ENCODE data around the gene SIRT6. TPM values are rescaled to one million over a fixed set of nuclear protein-coding genes. Genes with fewer than 3 reads are reported as not detected.

SIRT6 gene
- total and polyA plus RNA-seq, 9 of the 15 experiments (the other 6 are each of a cell fraction or from before 2014, with no cell fraction given), result 1.4 to 41.1 (median 10.2) TPM

DNA sequence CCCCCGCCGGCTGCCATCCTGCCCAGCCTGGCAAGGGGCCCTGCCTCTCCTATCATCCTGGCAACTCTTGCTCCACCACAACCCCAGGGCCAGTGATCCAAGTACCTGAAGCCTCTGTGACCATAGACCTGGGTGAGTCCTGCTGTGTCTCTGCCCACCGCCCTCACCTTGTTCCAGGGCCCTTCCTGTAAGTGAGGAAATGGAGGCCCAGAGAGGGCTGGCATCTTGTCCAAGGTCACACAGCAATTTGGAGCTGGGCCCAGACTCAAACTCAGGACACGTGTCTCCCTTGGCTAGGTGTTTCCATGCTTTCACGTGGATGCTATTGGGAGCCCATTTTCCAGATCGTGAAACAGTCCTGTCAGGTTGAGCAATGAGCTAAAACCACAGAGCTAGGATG lies 25.2 kb downstream of the SIRT6 start (continued):
- TF ChIP-seq, protein P1, sequence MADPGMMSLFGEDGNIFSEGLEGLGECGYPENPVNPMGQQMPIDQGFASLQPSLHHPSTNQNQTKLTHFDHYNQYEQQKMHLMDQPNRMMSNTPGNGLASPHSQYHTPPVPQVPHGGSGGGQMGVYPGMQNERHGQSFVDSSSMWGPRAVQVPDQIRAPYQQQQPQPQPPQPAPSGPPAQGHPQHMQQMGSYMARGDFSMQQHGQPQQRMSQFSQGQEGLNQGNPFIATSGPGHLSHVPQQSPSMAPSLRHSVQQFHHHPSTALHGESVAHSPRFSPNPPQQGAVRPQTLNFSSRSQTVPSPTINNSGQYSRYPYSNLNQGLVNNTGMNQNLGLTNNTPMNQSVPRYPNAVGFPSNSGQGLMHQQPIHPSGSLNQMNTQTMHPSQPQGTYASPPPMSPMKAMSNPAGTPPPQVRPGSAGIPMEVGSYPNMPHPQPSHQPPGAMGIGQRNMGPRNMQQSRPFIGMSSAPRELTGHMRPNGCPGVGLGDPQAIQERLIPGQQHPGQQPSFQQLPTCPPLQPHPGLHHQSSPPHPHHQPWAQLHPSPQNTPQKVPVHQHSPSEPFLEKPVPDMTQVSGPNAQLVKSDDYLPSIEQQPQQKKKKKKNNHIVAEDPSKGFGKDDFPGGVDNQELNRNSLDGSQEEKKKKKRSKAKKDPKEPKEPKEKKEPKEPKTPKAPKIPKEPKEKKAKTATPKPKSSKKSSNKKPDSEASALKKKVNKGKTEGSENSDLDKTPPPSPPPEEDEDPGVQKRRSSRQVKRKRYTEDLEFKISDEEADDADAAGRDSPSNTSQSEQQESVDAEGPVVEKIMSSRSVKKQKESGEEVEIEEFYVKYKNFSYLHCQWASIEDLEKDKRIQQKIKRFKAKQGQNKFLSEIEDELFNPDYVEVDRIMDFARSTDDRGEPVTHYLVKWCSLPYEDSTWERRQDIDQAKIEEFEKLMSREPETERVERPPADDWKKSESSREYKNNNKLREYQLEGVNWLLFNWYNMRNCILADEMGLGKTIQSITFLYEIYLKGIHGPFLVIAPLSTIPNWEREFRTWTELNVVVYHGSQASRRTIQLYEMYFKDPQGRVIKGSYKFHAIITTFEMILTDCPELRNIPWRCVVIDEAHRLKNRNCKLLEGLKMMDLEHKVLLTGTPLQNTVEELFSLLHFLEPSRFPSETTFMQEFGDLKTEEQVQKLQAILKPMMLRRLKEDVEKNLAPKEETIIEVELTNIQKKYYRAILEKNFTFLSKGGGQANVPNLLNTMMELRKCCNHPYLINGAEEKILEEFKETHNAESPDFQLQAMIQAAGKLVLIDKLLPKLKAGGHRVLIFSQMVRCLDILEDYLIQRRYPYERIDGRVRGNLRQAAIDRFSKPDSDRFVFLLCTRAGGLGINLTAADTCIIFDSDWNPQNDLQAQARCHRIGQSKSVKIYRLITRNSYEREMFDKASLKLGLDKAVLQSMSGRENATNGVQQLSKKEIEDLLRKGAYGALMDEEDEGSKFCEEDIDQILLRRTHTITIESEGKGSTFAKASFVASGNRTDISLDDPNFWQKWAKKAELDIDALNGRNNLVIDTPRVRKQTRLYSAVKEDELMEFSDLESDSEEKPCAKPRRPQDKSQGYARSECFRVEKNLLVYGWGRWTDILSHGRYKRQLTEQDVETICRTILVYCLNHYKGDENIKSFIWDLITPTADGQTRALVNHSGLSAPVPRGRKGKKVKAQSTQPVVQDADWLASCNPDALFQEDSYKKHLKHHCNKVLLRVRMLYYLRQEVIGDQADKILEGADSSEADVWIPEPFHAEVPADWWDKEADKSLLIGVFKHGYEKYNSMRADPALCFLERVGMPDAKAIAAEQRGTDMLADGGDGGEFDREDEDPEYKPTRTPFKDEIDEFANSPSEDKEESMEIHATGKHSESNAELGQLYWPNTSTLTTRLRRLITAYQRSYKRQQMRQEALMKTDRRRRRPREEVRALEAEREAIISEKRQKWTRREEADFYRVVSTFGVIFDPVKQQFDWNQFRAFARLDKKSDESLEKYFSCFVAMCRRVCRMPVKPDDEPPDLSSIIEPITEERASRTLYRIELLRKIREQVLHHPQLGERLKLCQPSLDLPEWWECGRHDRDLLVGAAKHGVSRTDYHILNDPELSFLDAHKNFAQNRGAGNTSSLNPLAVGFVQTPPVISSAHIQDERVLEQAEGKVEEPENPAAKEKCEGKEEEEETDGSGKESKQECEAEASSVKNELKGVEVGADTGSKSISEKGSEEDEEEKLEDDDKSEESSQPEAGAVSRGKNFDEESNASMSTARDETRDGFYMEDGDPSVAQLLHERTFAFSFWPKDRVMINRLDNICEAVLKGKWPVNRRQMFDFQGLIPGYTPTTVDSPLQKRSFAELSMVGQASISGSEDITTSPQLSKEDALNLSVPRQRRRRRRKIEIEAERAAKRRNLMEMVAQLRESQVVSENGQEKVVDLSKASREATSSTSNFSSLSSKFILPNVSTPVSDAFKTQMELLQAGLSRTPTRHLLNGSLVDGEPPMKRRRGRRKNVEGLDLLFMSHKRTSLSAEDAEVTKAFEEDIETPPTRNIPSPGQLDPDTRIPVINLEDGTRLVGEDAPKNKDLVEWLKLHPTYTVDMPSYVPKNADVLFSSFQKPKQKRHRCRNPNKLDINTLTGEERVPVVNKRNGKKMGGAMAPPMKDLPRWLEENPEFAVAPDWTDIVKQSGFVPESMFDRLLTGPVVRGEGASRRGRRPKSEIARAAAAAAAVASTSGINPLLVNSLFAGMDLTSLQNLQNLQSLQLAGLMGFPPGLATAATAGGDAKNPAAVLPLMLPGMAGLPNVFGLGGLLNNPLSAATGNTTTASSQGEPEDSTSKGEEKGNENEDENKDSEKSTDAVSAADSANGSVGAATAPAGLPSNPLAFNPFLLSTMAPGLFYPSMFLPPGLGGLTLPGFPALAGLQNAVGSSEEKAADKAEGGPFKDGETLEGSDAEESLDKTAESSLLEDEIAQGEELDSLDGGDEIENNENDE (IDR thresholded peaks at IDR 0.05; ENCODE audit: low read depth, low read length), result no peak
- TF ChIP-seq PYGO2 (tag; IDR thresholded peaks at IDR 0.05) (no peak), RCOR1 (IDR thresholded peaks at IDR 0.05; ENCODE audit: borderline replicate concordance in 1 of 2, low read depth in 2 of 2, low read length in 2 of 2) (no peak), BCOR (IDR thresholded peaks at IDR 0.05) (peak; percentile 87), CAMTA2 (CRISPR knock-in tag; conservative IDR thresholded peaks at IDR 0.05) (no peak), DMBX1 (CRISPR knock-in tag; IDR thresholded peaks at IDR 0.05; ENCODE audit: borderline replicate concordance) (no peak), SMAD2 (IDR thresholded peaks at IDR 0.05; ENCODE audit: low read depth, low read length) (no peak), CBX3 (IDR thresholded peaks at IDR 0.05; ENCODE audit: borderline replicate concordance in 1 of 2, low read length in 2 of 2) (0 out of 3 replicates have a peak, but pooled peaks of 1 of the 2 experiments have one; percentile 44)
- TF ChIP-seq, protein P2, sequence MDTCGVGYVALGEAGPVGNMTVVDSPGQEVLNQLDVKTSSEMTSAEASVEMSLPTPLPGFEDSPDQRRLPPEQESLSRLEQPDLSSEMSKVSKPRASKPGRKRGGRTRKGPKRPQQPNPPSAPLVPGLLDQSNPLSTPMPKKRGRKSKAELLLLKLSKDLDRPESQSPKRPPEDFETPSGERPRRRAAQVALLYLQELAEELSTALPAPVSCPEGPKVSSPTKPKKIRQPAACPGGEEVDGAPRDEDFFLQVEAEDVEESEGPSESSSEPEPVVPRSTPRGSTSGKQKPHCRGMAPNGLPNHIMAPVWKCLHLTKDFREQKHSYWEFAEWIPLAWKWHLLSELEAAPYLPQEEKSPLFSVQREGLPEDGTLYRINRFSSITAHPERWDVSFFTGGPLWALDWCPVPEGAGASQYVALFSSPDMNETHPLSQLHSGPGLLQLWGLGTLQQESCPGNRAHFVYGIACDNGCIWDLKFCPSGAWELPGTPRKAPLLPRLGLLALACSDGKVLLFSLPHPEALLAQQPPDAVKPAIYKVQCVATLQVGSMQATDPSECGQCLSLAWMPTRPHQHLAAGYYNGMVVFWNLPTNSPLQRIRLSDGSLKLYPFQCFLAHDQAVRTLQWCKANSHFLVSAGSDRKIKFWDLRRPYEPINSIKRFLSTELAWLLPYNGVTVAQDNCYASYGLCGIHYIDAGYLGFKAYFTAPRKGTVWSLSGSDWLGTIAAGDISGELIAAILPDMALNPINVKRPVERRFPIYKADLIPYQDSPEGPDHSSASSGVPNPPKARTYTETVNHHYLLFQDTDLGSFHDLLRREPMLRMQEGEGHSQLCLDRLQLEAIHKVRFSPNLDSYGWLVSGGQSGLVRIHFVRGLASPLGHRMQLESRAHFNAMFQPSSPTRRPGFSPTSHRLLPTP (IDR thresholded peaks at IDR 0.05; ENCODE audit: borderline replicate concordance, extremely low read depth, insufficient read length), result no peak
- TF ChIP-seq, protein P3, sequence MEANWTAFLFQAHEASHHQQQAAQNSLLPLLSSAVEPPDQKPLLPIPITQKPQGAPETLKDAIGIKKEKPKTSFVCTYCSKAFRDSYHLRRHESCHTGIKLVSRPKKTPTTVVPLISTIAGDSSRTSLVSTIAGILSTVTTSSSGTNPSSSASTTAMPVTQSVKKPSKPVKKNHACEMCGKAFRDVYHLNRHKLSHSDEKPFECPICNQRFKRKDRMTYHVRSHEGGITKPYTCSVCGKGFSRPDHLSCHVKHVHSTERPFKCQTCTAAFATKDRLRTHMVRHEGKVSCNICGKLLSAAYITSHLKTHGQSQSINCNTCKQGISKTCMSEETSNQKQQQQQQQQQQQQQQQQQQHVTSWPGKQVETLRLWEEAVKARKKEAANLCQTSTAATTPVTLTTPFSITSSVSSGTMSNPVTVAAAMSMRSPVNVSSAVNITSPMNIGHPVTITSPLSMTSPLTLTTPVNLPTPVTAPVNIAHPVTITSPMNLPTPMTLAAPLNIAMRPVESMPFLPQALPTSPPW (CRISPR knock-in tag; IDR thresholded peaks at IDR 0.05), result no peak
- TF ChIP-seq, protein P4, sequence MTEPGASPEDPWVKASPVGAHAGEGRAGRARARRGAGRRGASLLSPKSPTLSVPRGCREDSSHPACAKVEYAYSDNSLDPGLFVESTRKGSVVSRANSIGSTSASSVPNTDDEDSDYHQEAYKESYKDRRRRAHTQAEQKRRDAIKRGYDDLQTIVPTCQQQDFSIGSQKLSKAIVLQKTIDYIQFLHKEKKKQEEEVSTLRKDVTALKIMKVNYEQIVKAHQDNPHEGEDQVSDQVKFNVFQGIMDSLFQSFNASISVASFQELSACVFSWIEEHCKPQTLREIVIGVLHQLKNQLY (CRISPR knock-in tag; conservative IDR thresholded peaks at IDR 0.05), result no peak

All from K562 (cell line).